H9 (cell line): ENCODE measurements around the gene CDH22. TPM values are rescaled to one million over a fixed set of nuclear protein-coding genes. Genes with fewer than 3 reads are reported as not detected.

Source experiments
- DNase-seq: peaks from one replicate; pipeline ENCODE4 v3.0.0-alpha.2; 2017
- H2AFZ ChIP-seq: one replicate; pipeline ENCODE4 v1.6.1; 2013; ENCODE audit warnings: mild to moderate bottlenecking, low read length, control low read depth, moderate library complexity
- H2AK5ac ChIP-seq: 2 replicates; pipeline ENCODE4 v1.6.1; 2013; ENCODE audit warnings: low read length, control low read depth, mixed read lengths; ENCODE audit not compliant: insufficient read length
- H2BK120ac ChIP-seq: one replicate; pipeline ENCODE4 v1.6.1; 2013; ENCODE audit warnings: low read depth, mild to moderate bottlenecking, low read length, control low read depth, inconsistent platforms; ENCODE audit not compliant: poor library complexity, severe bottlenecking
- H2BK12ac ChIP-seq: 2 replicates; pipeline ENCODE4 v1.6.1; 2013; ENCODE audit warnings: low read length, control low read depth, mixed read lengths, low read depth; ENCODE audit not compliant: insufficient read length
- H2BK15ac ChIP-seq: 2 replicates; pipeline ENCODE4 v1.6.1; 2013; ENCODE audit warnings: low read depth, low read length, control low read depth
- H2BK20ac ChIP-seq: one replicate; pipeline ENCODE4 v1.6.1; 2013; ENCODE audit warnings: low read depth, mild to moderate bottlenecking, low read length, control low read depth, inconsistent platforms; ENCODE audit not compliant: poor library complexity, severe bottlenecking
- H2BK5ac ChIP-seq: 2 replicates; pipeline ENCODE4 v1.6.1; 2013; ENCODE audit warnings: low read length, control low read depth, mixed read lengths; ENCODE audit not compliant: insufficient read length
- H3K14ac ChIP-seq: 2 replicates; pipeline ENCODE4 v1.6.1; 2013; ENCODE audit warnings: low read length, control low read depth; ENCODE audit not compliant: insufficient read depth
- H3K18ac ChIP-seq: 2 replicates; pipeline ENCODE4 v1.6.1; 2013; ENCODE audit warnings: low read depth, mild to moderate bottlenecking, mixed read lengths, low read length, control low read depth; ENCODE audit not compliant: insufficient read length
- H3K23ac ChIP-seq: 2 replicates; pipeline ENCODE4 v1.6.1; 2013; ENCODE audit warnings: low read length, control low read depth, mixed read lengths, low read depth; ENCODE audit not compliant: insufficient read length
- H3K23me2 ChIP-seq: 2 replicates; pipeline ENCODE4 v1.6.1; 2013; ENCODE audit warnings: low read depth, mild to moderate bottlenecking, mixed read lengths, low read length, control low read depth; ENCODE audit not compliant: insufficient read length, poor library complexity, severe bottlenecking
- H3K27ac ChIP-seq: 2 replicates; pipeline ENCODE4 v1.5.1; 2013; ENCODE audit warnings: low read length, control low read depth, mixed read lengths, low read depth; ENCODE audit not compliant: insufficient read length
- H3K27me3 ChIP-seq: 2 replicates; pipeline ENCODE4 v1.6.1; 2013; ENCODE audit warnings: low read length, control low read depth, inconsistent platforms; ENCODE audit not compliant: insufficient read depth
- H3K4ac ChIP-seq: 2 replicates; pipeline ENCODE4 v1.6.1; 2013; ENCODE audit warnings: low read depth, mild to moderate bottlenecking, control low read depth, inconsistent platforms, low read length, moderate library complexity
- H3K4me1 ChIP-seq: 2 replicates; pipeline ENCODE4 v1.6.1; 2013; ENCODE audit warnings: low read length, control low read depth, inconsistent platforms; ENCODE audit not compliant: insufficient read depth
- H3K4me2 ChIP-seq: 2 replicates; pipeline ENCODE4 v1.6.1; 2013; ENCODE audit warnings: low read length, control low read depth, mixed read lengths; ENCODE audit not compliant: insufficient read length, insufficient read depth
- H3K56ac ChIP-seq: 2 replicates; pipeline ENCODE4 v1.6.1; 2013; ENCODE audit warnings: low read depth, mild to moderate bottlenecking, mixed read lengths, low read length, control low read depth; ENCODE audit not compliant: insufficient read length
- H3K79me1 ChIP-seq: 2 replicates; pipeline ENCODE4 v1.6.1; 2013; ENCODE audit warnings: low read depth, mild to moderate bottlenecking, moderate library complexity, low read length, control low read depth, inconsistent platforms; ENCODE audit not compliant: insufficient read depth, poor library complexity, severe bottlenecking
- H3K79me2 ChIP-seq: 2 replicates; pipeline ENCODE4 v1.6.1; 2013; ENCODE audit warnings: low read length, control low read depth, inconsistent platforms; ENCODE audit not compliant: insufficient read depth
- H3K9ac ChIP-seq: 2 replicates; pipeline ENCODE4 v1.6.1; 2013; ENCODE audit warnings: low read length, control low read depth, mixed read lengths; ENCODE audit not compliant: insufficient read length; ENCODE audit errors: extremely low read depth
- H3K9me3 ChIP-seq: one replicate; pipeline ENCODE4 v1.6.1; 2013; ENCODE audit warnings: low read depth, low read length, inconsistent platforms; ENCODE audit not compliant: control insufficient read depth
- H3T11ph ChIP-seq: one replicate; pipeline ENCODE4 v1.6.1; 2013; ENCODE audit warnings: mild to moderate bottlenecking, low read length, control low read depth, inconsistent platforms
- H4K20me1 ChIP-seq: one replicate; pipeline ENCODE4 v1.6.1; 2013; ENCODE audit not compliant: control insufficient read depth, insufficient read length, insufficient read depth
- H4K5ac ChIP-seq: 2 replicates; pipeline ENCODE4 v1.6.1; 2013; ENCODE audit warnings: low read depth, mild to moderate bottlenecking, mixed read lengths, low read length, control low read depth; ENCODE audit not compliant: insufficient read length
- H4K8ac ChIP-seq: replicated peaks from 2 replicates; pipeline ENCODE4 v1.6.1; 2013; ENCODE audit warnings: low read length, control low read depth, mixed read lengths, low read depth; ENCODE audit not compliant: insufficient read length
- H4K91ac ChIP-seq: 2 replicates; pipeline ENCODE4 v1.6.1; 2013; ENCODE audit warnings: low read depth, mild to moderate bottlenecking, moderate library complexity, mixed read lengths, low read length, control low read depth; ENCODE audit not compliant: insufficient read length
- H3K27ac Mint-ChIP-seq, 3 experiments: 2 replicates in 2 of 3; 3 replicates in 1 of 3; pipeline ENCODE4 v1.8.0; 2020 to 2021; ENCODE audit warnings: mixed read lengths in 3 of 3, mild to moderate bottlenecking in 1 of 3, moderate library complexity in 1 of 3
- H3K27me3 Mint-ChIP-seq: 2 replicates; pipeline ENCODE4 v1.8.0; 2021; ENCODE audit warnings: low read depth, mild to moderate bottlenecking, moderate library complexity, mixed read lengths
- H3K36me3 Mint-ChIP-seq, 3 experiments: 2 replicates in 2 of 3; 3 replicates in 1 of 3; pipeline ENCODE4 v1.8.0; 2020 to 2021; ENCODE audit warnings: low read depth in 3 of 3, mixed read lengths in 3 of 3; ENCODE audit not compliant: insufficient read depth in 1 of 3
- H3K4me1 Mint-ChIP-seq, 2 experiments: 2 replicates each; pipeline ENCODE4 v1.8.0; 2020; ENCODE audit warnings: mixed read lengths in 2 of 2
- H3K4me3 Mint-ChIP-seq, 2 experiments: 2 replicates in 1 of 2; 3 replicates in 1 of 2; pipeline ENCODE4 v1.8.0; 2020 to 2021; ENCODE audit warnings: mild to moderate bottlenecking in 2 of 2, mixed read lengths in 2 of 2, moderate library complexity in 1 of 2
- H3K9me3 Mint-ChIP-seq, 2 experiments: 2 replicates in 1 of 2; 3 replicates in 1 of 2; pipeline ENCODE4 v1.8.0; 2020; ENCODE audit warnings: mild to moderate bottlenecking in 2 of 2, mixed read lengths in 2 of 2, moderate library complexity in 1 of 2
- WGBS: extraction: QIAGEN DNeasy Blood & Tissue Kit; methylation state at CpG from one replicate; pipeline ENCODE4 v1.1.7; 2013; ENCODE audit warnings: missing lambda C conversion rate, low lambda C conversion rate, mixed read lengths; ENCODE audit not compliant: insufficient read length; ENCODE audit errors: extremely low coverage; 5-methylcytosine and 5-hydroxymethylcytosine counted together
- total RNA-seq: library from RNA; stranded (reverse); gene quantifications from 2 replicates; pipeline ENCODE4 v1.2.1, GENCODE V29; 2021
- TF ChIP-seq, protein P1 (sequence below): fragments of 200-600 bp; sonication (generic); conservative IDR thresholded peaks from 3 replicates; pipeline ENCODE4 v1.8.0; 2021; ENCODE audit warnings: antibody characterized with exemption, mild to moderate bottlenecking

CDH22 gene
- total RNA-seq, 1 experiment from 2014 or later: not detected

DNA sequence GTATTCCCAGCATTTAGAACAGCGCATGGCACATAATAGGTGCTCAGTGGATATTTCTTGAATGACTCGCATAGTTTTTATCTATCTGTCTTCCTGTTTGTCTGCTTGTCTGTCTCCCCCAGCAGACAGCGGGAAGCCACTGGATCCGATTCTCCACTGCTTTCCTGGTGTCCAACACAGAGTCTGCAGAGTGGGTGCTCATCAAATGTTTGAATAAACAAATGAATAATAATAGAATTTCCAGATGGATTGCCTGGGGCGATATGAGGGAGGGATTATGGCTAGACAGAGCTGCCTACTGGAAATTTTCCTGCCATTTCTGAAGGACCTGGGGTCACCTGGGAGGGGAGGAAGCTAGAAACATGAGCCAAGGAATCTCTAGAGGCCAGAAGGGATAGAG lies 18.9 kb downstream of the CDH22 start:
- WGBS: no CpG with 5 or more reads among the region's 5 CpGs

More for the DNA sequence above, 18.9 kb downstream of the CDH22 start:
- H3T11ph ChIP-seq: no peak overlapping the region
- no peak overlapping the region for H3K4me3 Mint-ChIP-seq
- H3K79me2 ChIP-seq: no peaks in the 10 kb centered on the region
- H2BK12ac ChIP-seq: no peak overlapping the region
- H3K23ac ChIP-seq: no peak overlapping the region
- H2BK120ac ChIP-seq: no peak overlapping the region
- TF ChIP-seq, protein P1, sequence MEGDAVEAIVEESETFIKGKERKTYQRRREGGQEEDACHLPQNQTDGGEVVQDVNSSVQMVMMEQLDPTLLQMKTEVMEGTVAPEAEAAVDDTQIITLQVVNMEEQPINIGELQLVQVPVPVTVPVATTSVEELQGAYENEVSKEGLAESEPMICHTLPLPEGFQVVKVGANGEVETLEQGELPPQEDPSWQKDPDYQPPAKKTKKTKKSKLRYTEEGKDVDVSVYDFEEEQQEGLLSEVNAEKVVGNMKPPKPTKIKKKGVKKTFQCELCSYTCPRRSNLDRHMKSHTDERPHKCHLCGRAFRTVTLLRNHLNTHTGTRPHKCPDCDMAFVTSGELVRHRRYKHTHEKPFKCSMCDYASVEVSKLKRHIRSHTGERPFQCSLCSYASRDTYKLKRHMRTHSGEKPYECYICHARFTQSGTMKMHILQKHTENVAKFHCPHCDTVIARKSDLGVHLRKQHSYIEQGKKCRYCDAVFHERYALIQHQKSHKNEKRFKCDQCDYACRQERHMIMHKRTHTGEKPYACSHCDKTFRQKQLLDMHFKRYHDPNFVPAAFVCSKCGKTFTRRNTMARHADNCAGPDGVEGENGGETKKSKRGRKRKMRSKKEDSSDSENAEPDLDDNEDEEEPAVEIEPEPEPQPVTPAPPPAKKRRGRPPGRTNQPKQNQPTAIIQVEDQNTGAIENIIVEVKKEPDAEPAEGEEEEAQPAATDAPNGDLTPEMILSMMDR: no peak
- no peak overlapping the region for H3K18ac ChIP-seq
- H2BK15ac ChIP-seq: no peak overlapping the region
- H3K9ac ChIP-seq: no peak overlapping the region
- H3K27ac Mint-ChIP-seq: no peak overlapping the region
- no peak overlapping the region for H3K14ac ChIP-seq
- no peaks in the 10 kb centered on the region for H3K27me3 ChIP-seq
- H4K5ac ChIP-seq: no peak overlapping the region
- H3K4ac ChIP-seq: no peak overlapping the region
- H3K4me1 Mint-ChIP-seq: peaks cover 26 to 37% of the 10 kb centered on the region in 2 experiments
- peaks cover 23% of the 10 kb centered on the region for H3K27me3 Mint-ChIP-seq
- no peaks in the 10 kb centered on the region for H4K20me1 ChIP-seq
- H2AFZ ChIP-seq: no peak overlapping the region
- no peak overlapping the region for H2BK20ac ChIP-seq
- no peaks in the 10 kb centered on the region for H3K4me1 ChIP-seq
- H3K23me2 ChIP-seq: no peaks in the 10 kb centered on the region
- H3K27ac ChIP-seq: no peak overlapping the region
- H4K8ac ChIP-seq: no peak overlapping the region
- no peak overlapping the region for H2AK5ac ChIP-seq
- H3K9me3 ChIP-seq: no peaks in the 10 kb centered on the region
- no peak overlapping the region for H3K4me2 ChIP-seq
- no peaks in the 10 kb centered on the region for H3K9me3 Mint-ChIP-seq
- H3K36me3 Mint-ChIP-seq: no peaks in the 10 kb centered on the region
- H2BK5ac ChIP-seq: no peak overlapping the region
- H3K56ac ChIP-seq: no peak overlapping the region
- no peak for DNase-seq
- H3K79me1 ChIP-seq: no peaks in the 10 kb centered on the region
- no peak overlapping the region for H4K91ac ChIP-seq
